ENCODE data around the gene MED13.

MED13 gene, protein sequence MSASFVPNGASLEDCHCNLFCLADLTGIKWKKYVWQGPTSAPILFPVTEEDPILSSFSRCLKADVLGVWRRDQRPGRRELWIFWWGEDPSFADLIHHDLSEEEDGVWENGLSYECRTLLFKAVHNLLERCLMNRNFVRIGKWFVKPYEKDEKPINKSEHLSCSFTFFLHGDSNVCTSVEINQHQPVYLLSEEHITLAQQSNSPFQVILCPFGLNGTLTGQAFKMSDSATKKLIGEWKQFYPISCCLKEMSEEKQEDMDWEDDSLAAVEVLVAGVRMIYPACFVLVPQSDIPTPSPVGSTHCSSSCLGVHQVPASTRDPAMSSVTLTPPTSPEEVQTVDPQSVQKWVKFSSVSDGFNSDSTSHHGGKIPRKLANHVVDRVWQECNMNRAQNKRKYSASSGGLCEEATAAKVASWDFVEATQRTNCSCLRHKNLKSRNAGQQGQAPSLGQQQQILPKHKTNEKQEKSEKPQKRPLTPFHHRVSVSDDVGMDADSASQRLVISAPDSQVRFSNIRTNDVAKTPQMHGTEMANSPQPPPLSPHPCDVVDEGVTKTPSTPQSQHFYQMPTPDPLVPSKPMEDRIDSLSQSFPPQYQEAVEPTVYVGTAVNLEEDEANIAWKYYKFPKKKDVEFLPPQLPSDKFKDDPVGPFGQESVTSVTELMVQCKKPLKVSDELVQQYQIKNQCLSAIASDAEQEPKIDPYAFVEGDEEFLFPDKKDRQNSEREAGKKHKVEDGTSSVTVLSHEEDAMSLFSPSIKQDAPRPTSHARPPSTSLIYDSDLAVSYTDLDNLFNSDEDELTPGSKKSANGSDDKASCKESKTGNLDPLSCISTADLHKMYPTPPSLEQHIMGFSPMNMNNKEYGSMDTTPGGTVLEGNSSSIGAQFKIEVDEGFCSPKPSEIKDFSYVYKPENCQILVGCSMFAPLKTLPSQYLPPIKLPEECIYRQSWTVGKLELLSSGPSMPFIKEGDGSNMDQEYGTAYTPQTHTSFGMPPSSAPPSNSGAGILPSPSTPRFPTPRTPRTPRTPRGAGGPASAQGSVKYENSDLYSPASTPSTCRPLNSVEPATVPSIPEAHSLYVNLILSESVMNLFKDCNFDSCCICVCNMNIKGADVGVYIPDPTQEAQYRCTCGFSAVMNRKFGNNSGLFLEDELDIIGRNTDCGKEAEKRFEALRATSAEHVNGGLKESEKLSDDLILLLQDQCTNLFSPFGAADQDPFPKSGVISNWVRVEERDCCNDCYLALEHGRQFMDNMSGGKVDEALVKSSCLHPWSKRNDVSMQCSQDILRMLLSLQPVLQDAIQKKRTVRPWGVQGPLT (N-terminal part only)

DNA sequence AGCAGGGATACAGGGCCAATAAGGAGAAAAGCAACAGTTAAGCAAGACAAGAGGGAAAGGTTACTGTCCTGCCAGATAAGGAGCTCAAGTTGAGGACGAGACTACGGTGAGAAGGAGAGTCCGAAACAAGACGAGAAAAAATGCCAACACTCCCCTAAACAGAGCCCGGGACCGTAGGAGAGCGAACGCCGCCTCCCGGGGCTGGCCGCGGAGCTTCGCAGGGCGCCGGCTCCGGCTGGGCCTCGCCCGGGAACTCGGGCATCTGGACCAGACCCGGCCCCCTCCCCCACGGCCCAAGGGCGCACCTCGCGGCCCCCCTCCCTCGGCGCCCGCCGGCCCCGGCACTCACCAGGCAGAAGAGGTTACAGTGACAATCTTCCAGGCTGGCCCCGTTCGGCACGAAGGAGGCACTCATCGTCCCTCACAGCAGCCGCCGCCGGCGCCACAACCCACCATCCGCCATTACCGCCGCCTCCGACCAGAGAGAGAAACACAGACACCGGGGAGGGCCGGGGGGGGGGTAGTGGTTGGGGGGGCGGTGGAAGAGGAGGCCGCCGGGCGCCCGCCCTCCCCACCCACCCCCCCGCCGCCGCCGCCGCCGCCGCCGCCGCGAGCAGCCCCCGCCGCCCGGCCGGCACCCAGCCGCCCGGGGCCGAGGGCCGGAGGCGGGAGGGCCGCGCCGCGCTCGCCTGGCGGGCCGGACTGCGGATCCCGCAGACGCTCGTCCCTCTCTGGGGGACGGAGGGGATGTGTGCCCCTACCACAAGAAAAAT lies at the start of gene MED13:
MED13 (minus strand) TSS at position 488 of the 773 bp plus-strand sequence; CDS start at position 415, 73 bp downstream.
- DNase-seq (ENCODE audit: low read depth, low spot score): peak; percentile 76

DNA sequence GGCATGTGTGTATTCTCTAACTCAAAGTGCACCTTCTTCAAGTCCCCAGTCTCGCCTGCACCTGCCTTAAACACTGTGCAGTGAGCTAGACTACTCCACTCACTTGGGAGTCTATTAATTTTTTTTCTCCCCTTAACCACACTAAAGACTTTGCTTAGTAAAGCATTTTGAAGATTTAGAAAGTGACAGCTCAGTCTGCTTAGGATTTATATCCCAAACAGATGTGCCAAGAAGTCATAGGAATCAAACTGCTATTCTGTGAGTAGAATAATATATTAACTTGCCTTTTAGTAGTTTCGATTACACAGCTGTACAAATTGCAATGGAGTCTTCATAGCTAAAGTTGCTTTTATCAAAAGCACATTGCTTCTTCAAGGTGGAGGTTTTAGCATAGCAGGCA lies 47.2 kb upstream of the MED13 start:
- no peak for DNase-seq (ENCODE audit: low read depth, low spot score)

DNA sequence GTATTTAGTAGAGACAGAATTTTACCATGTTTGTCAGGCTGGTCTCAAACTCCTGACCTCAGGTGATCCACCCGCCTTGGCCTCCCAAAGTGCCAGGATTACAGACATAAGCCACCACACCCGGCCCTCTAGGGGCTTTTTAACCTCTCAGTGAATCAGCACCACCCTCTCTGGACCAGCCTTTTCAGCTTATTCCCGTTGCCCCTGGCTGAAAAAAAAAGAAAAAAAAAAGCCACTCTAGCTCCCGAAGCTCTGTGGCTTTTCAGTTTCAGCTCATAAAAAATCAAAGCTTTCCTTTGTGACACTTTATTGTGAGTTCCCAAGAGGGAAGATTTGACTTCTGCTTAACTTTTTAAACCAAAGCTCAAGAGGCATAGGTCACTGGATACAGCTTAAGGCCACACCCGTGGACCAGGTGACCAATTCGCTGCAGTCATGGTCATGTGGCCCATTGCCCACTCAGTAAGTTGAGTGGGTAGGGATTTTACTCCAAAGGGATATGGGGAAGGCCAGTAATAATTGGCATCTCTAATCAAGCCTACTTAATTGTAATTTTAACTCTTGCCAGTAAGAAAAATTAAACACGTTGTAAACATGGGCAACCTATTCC lies 46.6 kb upstream of the MED13 start:
- DNase-seq (ENCODE audit: low read depth, low spot score): no peak

DNA sequence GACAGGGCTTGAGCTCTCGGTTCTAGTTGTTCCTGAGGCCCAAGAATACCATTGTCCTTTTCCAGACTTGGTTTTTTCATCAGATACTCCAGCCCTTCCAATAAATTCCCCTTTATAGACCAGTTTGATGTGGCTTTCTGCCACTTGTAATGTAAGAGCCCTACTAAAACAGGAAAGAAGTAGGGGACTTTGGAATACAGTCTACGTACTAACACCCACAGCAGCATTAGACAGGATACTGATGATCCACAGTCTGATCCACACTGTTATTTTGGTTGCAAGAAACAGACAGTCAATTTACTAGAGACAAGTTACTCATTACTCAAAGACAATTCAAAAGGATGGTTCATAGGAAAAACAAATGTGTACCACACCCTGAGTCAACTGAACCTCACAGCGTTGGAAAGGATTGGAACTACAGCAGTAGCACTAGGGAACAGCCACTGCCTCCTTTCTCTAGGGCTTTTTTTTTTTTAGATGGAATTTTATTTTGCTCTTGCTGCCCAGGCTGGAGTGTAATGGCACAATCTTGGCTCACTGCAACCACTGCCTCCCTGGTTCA lies 45.9 kb upstream of the MED13 start:
- DNase-seq (ENCODE audit: low read depth, low spot score): no peak

DNA sequence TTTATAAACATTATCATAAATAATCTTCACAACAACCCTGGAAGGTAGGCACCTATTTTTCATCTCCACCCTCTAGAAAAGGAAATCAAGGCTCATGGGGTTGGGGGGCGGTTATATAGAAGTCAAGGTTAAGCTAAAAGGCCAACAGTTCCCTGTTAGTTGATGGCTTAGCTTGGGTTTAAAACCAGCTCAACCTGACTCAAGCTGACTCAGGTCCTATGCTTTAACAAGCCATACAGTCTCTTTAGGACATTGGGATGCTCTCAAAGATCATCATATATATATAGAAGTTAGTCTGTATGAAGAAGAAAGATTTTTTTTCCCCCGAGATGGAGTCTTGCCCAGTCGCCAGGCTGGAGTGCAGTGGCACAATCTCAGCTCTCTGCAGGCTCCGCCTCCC lies 44.8 kb upstream of the MED13 start:
- DNase-seq (ENCODE audit: low read depth, low spot score): no peak

DNA sequence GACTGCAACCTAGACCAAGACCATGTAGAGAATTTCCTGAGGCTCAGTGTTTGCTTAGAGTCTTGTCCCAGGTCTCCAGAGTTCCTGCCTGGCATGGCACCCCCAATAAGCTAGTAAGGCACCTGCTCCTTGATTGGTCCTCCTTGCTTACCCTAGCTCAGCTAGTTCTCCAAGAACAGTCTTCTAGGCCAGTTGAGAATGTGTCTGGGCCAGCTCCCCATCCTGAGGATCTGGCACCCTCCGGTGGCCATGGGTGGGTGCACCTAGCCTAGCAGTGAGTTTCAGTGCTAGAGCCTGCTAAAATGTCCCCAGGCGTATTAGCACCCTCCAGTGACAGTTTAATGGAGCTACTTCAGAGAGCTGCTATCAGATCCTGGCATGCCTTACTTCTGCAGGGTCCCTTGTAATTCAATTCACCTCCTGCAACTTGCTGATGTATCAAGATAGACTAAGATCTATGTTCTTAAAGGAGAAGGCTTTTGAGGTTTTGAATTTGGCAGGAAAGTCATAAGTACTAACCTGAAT lies 44.4 kb upstream of the MED13 start:
- peak; percentile 88 for DNase-seq (ENCODE audit: low read depth, low spot score)

DNA sequence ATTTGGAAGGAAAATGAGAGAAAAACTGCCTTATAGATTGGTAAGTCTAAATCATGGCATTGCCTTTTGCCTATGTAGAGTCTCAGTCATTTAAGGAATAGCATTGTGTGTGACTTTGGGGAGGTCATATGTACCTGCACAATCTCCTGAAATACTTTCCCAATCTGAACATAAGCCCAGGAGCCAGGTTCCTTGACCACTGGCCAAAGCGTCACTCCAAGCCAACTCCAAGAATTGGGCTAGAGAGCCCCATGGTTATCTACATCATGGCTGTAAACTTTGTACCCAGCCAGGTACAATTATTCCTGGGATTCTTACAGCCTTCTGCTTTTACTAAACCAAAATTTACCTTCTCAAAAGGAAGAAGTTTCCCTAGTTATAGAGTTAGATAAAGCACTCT lies 40.8 kb upstream of the MED13 start:
- DNase-seq (ENCODE audit: low read depth, low spot score): no peak

DNA sequence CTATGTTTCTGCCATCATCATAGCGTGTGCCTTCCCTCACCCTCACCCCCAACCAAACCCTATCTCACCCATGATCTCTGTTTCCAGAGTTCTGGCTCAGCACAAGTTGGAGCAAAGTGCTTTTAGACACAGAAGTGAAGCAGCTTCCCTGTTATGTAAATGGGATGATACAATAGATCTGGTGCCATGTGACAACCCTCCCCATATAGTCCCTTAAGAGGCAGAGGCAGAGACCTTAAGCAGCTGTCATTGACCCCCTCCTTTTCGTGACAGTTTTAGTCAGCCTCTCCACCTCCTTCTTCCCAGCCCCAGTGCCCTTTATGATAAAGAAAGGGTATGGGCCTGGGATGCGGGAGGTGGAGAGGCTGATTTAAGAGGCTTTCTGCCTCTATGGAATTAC lies 40.3 kb upstream of the MED13 start:
- DNase-seq (ENCODE audit: low read depth, low spot score): no peak

DNA sequence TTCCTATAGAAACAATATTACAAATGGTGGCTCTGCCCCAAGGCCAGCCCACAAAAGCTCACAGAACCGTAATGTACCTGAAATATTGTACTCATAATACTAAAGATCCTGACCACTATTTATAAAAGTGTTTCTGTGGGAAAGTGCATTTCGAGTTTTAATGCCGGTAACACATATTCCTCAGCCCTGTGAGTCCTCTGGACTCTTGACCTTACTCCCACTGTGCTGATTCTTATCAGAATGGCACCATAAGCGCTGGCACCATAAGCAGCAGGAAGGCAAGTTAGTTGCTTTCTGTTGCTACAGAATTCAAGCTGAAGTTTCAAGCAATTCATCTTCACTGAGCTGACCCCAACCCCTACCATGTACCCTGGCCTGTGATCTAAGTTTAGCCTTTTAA lies 36.4 kb upstream of the MED13 start:
- DNase-seq (ENCODE audit: low read depth, low spot score): peak; percentile 6

DNA sequence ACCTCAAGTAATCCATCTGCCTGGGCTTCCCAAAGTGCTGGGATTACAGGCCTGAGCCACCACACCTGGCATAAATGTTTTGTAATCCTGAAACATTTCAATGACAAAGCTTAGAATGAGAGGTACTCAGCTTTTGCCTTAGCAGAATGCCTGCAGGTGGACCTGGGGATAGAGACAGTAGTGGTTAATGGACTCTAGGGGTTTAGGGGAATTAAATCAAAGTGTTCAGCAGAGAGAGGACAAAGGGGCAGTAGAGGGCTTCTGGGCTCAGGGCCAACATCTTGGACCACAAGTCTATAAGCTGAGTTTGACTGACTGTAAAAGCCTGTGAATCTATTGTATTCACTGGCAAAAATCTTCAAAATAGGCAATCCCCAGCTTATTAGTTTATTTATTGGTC lies 36.0 kb upstream of the MED13 start:
- peak; percentile 46 for DNase-seq (ENCODE audit: low read depth, low spot score)

DNA sequence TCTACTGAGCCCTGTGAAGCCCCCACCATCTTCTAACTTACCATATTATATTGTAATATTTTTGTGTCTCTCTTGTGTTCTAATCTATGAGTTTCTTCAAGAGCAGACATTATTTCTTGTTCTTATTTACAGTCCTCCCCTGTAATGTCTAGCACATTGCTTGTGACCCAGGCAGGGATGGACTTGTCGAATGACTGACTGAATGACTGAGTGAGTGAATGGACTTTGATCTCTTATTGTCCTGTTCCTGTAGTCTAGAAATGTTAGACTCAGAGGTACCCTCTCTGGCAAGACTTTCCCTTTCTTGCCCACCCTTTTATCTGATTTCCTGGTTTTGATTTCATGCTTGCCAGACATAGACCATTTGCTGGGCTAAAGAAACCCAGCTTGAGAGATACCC lies 35.0 kb upstream of the MED13 start:
- DNase-seq (ENCODE audit: low read depth, low spot score): no peak

DNA sequence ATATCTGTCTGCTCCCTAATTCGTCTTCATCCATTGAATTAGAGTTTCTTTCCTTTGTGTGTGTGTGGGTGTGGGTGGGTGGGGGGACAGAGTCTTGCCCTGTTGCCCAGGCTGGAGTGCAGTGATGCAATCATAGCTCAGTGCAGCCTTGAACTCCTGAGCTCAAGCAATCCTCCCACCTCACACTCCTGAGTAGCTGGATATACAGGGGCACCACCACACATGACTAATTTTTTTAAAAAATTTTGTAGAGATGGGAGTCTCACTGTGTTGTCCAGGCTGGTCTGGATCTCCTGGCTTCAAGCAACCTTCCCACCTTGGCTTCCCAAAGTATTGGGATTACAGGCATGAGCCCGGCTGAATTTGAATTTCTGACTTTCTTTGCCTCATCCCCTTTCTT lies 34.5 kb upstream of the MED13 start:
- DNase-seq (ENCODE audit: low read depth, low spot score): no peak

DNA sequence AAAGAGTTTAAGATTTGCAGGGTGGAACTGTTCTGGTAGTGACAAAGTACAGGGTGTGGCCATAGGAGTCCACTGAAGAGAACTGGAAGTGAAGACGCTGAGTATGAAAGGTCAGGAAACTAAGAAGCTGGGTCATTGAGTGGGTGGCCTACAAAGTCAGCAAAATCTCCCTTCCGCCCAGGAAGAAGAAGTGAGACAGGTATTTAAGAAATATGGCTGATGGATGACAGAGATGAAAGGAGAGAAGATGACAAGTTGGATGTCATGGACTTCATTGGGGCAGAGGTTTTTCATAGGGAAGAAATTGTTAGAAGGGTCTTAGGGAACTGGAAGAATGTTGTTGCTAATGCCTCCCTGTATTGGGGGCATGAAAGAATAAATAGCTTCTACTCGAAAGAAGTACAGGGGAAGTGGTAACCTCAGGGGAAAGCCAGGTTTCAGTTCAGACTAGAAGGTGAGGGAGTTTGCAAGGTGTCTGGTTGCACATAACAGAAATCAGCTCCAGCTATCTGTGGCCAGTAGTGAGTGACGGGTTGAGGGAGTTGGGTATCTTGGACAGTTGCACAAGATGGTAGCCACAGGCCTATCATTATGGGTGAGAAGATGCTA lies 33.6 kb upstream of the MED13 start:
- DNase-seq (ENCODE audit: low read depth, low spot score): no peak

DNA sequence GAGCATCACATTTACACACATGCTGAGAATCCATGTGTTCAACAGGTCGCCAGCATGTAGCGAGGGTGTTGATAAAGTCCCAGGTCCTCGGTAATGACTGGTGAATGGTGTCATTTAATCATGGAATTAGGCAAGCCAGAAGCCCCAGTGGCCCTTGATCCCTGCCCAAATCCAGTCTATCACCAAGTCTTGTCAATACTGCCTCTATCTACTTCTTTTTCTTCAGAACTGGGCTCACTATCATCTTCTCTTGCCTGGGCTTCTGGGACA lies 31.3 kb upstream of the MED13 start:
- no peak for DNase-seq (ENCODE audit: low read depth, low spot score)

DNA sequence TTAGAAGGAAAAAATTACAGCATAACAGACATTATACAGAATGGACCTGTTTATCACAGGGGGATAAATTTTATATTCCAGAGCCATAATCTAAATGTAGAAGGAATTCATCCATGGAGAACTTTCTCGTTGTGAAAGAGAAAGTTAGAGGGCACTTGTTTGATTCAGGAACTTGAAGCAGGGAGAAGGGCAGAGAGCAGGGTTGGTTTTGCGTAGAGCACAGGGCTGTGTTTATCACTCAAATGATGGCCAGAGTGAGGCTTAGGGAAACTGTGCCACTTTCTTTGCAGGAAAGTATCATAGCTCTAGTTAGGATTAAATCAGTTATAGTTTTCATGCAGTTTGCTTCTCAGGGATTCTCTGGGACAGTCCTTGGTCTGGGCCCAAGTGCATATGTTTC lies 29.1 kb upstream of the MED13 start:
- DNase-seq (ENCODE audit: low read depth, low spot score): peak; percentile 5

DNA sequence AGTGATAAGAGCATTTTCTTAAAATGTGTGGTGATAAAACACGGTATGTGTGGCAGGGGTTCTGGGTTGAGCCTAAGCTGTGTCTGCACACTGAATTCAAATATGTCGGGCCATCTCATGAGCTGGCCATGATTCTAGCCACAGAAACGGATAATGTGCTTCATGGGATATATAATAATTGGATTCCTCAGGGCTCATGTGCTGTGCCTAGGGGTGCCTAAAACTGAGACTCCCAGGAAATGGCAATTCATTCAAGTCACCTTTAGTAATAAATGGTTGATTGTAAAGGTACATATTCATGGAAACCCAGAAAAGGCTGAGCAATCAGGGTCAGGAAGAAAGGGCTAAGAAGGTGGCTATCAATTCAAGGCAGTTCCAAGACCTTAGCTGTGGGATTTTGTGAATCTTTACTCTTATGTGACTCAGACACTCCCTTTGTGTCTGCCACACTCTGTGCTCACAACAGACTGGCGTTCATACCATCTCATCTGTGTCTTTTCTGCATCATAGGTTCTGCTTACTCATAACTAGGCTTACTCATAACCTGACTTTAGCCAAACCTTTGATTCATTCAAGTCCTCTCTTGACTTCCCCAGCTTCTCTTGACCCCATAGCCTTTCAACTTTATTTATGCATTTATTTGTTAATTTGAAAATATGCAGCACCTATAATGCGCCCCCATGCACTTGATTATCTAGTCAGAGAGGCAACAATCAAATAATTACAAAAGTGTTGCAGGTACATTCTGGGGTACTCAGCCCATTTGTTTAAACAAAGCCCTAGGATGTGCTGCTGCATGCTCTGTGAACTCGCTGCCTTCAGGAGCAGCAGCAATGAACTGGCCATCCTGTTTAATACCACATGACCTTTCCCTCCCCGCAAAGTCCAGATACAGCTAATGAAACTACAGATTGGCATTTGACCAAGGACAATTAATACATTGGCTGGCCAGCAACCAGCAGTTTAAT lies 28.4 kb upstream of the MED13 start:
- peak; percentile 82 for DNase-seq (ENCODE audit: low read depth, low spot score)

DNA sequence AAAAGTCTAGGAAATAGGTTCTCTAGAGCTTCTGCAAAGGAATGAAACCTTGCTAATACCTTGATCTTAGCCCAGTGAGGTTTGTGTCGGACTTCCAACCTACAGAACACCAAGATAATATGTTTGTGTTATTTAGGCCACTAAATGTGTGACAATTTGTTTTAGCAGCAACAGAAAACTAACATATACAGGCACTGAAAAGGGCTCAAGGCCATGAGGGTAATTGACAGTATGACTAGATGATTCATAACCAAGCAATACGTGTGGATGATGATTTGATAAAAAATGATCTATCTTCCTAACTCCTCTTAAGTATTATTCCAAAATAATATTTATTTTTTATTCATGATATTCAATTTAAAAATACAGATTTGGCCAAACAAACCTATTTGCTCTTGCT lies 27.7 kb upstream of the MED13 start:
- DNase-seq (ENCODE audit: low read depth, low spot score): no peak

DNA sequence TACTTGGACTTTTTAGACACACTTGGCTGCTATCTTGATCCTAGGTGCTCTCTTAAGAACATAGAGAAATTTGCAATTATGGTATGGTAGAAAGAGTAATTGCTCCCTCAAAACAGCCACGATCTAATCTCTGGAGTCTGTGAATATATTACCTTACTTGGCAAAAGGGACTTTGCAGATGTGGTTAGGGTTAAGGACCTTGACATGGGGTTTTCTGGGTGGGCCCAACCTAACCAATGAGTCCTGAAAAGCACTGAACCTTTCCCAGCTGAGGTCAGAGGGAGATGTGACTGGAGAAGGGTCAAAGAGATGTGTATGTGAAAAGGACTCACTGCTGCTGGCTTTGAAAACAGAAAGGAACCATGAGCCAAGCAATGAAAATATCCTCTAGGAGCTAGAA lies 26.7 kb upstream of the MED13 start:
- DNase-seq (ENCODE audit: low read depth, low spot score): no peak

DNA sequence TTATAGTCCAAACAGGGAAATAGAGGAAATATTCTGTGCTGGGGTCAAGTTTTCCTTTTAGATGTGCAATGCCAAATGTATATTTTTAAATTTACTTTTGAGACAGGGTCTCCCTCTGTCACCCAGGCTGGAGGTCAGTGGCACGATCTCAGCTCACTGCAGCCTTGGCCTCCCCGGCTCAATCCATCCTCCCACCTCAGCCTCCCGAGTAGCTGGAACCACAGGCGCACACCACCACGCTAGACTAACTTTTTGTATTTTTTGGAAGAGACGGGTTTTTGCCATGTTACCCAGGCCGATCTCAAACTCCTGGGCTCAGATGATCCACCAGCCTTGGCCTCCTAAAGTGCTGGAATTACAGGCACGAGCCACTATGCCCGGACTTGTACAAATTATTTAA lies 25.8 kb upstream of the MED13 start:
- DNase-seq (ENCODE audit: low read depth, low spot score): no peak

All from astrocyte of the hippocampus (primary cell).